SK-N-SH treated with all-trans-retinoic acid at 6 μM for 48 hours (cell line): ENCODE measurements around the gene LCN1.
"Not testable (repeated sequence)": the region's sequence is repeated elsewhere in the genome, so short reads cannot be mapped to it uniquely, and the experiment has no call there.

Source experiments
- CSRNP3 ChIP-seq: fragments of 250-450 bp; sonication (Bioruptor Pico); IDR thresholded peaks from 2 replicates; pipeline ENCODE4 v1.5.1; 2021; ENCODE audit warnings: mild to moderate bottlenecking, moderate library complexity
- POU6F1 ChIP-seq: fragments of 250-450 bp; sonication (Bioruptor Pico); IDR thresholded peaks from 2 replicates; pipeline ENCODE4 v1.8.0; 2021; ENCODE audit warnings: low read depth, mild to moderate bottlenecking, moderate library complexity, borderline replicate concordance
- RARB ChIP-seq: fragments of 250-450 bp; sonication (Bioruptor Pico); IDR thresholded peaks from 2 replicates; pipeline ENCODE4 v1.8.0; 2021; ENCODE audit warnings: mild to moderate bottlenecking, moderate library complexity
- ZFP3 ChIP-seq: fragments of 250-450 bp; sonication (Bioruptor Pico); IDR thresholded peaks from 2 replicates; pipeline ENCODE4 v1.5.0; 2020; ENCODE audit warnings: mild to moderate bottlenecking, moderate library complexity
- ZNF8 ChIP-seq: fragments of 450-650 bp; formaldehyde crosslinking; IDR thresholded peaks from 2 replicates; pipeline ENCODE4 v1.5.0; 2020; ENCODE audit warnings: mild to moderate bottlenecking, moderate library complexity
- TF ChIP-seq, protein P1 (sequence below): fragments of 250-450 bp; sonication (Bioruptor Pico); IDR thresholded peaks from 2 replicates; pipeline ENCODE4 v1.5.1; 2020; ENCODE audit warnings: low read depth, mild to moderate bottlenecking, moderate library complexity

DNA sequence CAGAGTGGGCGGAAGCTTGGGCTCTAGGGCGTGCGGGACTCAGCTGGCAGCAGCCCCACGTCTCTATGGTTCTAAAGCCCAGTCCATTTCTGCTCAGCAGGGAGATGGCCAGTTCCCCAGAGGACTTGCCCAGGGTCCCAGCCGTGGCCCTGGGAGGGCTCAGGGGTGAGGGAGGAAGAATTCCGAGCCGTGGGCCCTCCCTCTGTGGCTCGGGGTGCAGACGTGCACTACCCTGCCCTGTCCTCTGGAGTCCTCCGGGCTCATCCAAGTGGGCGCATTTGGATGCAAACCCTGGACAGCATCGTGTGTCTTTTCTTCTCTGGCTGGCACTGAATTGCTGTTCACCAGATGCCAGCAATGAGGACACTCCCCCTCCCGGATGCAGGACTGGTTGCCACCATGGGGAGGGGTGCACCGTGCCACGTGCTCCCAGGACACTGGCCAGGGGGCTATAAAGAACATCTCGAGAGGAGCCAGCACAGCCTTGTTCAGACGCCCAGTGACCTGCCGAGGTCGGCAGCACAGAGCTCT is 24.5 kb downstream of the LCN1 start, which contains the start of gene OBP2A:
- not testable (repeated sequence) for TF ChIP-seq CSRNP3 (CRISPR knock-in tag); POU6F1 (CRISPR knock-in tag); RARB (CRISPR knock-in tag); ZFP3 (CRISPR knock-in tag); ZNF8
- TF ChIP-seq, protein P1, sequence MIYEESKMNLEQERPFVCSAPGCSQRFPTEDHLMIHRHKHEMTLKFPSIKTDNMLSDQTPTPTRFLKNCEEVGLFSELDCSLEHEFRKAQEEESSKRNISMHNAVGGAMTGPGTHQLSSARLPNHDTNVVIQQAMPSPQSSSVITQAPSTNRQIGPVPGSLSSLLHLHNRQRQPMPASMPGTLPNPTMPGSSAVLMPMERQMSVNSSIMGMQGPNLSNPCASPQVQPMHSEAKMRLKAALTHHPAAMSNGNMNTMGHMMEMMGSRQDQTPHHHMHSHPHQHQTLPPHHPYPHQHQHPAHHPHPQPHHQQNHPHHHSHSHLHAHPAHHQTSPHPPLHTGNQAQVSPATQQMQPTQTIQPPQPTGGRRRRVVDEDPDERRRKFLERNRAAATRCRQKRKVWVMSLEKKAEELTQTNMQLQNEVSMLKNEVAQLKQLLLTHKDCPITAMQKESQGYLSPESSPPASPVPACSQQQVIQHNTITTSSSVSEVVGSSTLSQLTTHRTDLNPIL (CRISPR knock-in tag): not testable (repeated sequence)
